ENCODE measurements around the gene ERC1.

ERC1 gene

GRCh38 chr12:1517007-1517406 lies 526.0 kb downstream of the ERC1 start:
- DNase-seq (ENCODE audit: low read depth) = no peak

GRCh38 chr12:1517734-1518525 lies 526.9 kb downstream of the ERC1 start:
- no peak for DNase-seq (ENCODE audit: low read depth)

- no peak for DNase-seq (ENCODE audit: low read depth)
These were observed 527.8 kb downstream of the ERC1 start for GRCh38 chr12:1518591-1519516.

GRCh38 chr12:1519642-1520041 lies 528.6 kb downstream of the ERC1 start:
- no peak for DNase-seq (ENCODE audit: low read depth)

- DNase-seq (ENCODE audit: low read depth) = no peak
These were observed 532.0 kb downstream of the ERC1 start for GRCh38 chr12:1523046-1523445.

DNA sequence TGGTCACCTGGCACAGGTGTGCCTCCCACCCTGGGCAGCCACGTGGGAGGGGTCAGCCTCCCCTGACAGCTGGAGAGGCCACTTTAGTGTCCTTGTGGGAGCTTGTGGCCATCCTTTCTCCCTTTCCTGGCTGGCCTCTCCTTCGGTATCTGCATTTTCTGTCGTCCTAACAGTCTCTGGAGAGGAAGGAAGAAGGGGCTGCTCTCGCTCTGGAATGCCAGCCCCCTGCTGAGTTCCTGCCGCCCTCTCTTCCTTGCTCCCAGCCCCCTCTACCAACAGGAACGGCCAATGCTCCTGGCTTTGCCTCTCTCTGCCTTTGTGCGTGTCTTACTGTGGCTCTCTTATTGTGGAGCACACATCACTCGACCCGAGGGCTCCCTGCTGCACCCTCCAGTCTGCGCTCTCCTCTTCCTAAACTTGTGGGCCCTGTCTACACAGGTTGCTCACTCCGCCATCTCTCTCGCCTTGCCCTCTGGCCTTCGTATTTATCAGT lies 532.6 kb downstream of the ERC1 start:
- DNase-seq (ENCODE audit: low read depth) = no peak

GRCh38 chr12:1525858-1526257 lies 534.8 kb downstream of the ERC1 start:
- no peak for DNase-seq (ENCODE audit: low read depth)

- DNase-seq (ENCODE audit: low read depth) = no peak
These were observed 536.8 kb downstream of the ERC1 start for GRCh38 chr12:1527789-1528188.

- DNase-seq (ENCODE audit: low read depth) = no peak
These were observed 537.8 kb downstream of the ERC1 start for GRCh38 chr12:1528791-1529190.

DNA sequence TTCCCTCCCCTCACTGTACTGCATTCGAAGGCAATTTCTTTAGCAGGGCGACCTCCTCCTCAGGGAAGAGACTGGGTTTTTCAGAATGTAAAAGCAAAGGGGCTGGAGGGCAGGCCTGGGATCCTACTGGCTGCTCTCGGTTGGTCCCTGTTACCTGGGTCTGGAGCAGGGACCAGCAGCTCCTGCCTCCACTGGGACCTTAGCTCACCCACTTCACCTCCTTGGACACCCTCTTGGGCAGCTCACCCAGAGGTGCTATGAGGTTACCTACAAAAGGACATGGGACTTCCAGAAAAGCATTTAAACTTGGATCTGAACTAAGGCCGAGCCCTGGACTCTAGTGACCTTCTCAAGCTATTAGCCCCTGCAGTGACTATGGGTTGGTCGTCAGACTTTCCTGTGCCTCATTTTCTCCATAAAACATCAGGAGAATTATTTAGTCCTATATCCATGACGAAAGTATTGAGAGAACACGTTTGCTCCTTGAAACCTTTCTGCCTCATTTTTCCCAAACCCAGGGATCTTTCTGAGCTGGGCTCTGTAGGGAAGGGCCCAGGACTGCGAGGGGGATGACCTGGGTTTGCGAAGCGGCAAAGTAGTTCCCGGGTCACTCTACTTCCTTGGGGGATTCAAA lies 538.3 kb downstream of the ERC1 start:
- no peak for DNase-seq (ENCODE audit: low read depth)

- DNase-seq (ENCODE audit: low read depth) = no peak
These were observed 539.0 kb downstream of the ERC1 start for GRCh38 chr12:1529862-1530591.

- DNase-seq (ENCODE audit: low read depth) = no peak
These were observed 539.6 kb downstream of the ERC1 start for GRCh38 chr12:1530592-1531152.

DNA sequence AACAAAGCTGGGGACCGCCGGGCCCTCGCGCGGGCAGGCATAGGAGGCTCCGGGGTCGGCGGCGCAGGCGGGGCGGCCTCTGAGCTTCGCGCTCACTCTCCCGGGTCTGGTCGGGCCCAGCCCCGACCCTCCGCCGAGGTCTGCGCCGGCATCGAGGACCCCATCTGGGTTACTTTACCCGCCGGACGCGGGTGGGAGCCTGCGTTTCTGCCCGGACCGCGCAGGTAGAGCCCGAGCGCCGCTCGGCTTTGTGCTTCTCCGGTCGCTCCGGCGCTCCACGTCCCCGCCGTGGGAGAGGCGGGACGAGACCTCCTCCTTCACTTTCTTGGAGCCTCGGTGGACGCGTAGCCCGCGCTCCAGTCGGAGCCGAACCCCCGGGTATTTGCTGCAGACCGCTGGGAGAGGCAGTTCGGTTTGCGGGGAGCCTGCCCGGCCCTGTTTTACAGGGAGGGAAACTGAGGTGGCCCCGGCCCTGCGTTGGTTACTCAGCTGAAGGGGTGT lies 540.2 kb downstream of the ERC1 start:
- no peak for DNase-seq (ENCODE audit: low read depth)

- DNase-seq (ENCODE audit: low read depth) = no peak
These were observed 540.8 kb downstream of the ERC1 start for GRCh38 chr12:1531654-1532374.

DNA sequence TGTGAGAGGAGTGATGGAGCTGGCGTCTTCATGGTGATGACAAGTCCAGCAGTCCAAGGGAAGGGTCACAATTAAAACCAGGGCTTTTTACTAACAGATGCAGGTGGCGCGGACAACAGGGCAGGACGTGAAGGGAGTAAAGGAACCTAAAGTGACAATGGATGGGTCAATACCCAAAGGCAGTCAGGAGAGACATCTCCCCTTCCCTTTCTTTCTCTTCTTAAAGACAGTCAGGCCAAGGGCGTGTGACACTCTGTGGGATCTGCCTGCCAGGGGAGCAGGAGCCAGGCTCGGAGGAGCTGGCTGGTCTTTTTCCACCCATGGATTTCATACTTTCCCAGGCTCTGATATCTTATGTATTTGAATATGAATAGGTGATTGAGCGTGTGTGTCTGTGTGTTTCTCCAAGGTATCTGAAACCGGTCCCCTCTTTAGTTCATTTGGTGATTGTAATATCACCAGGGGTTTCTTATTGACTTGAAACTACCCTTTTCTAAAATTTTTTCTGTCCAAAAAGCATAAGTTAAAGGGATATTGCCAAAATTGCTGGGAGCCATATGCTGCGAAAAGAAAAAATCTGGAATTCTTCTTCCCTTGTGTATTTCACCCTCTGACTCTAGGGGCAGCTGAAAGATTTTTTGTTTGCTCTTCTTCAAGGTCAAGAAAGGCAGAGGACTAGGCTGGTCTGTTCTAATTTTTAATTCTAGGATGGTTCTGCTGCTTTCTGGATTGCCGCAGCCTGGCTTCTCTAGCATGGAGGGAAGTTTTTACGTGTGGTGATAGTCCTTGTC lies 541.5 kb downstream of the ERC1 start:
- no peak for DNase-seq (ENCODE audit: low read depth)

- no peak for DNase-seq (ENCODE audit: low read depth)
These were observed 542.2 kb downstream of the ERC1 start for GRCh38 chr12:1533205-1533601.

- no peak for DNase-seq (ENCODE audit: low read depth)
These were observed 542.7 kb downstream of the ERC1 start for GRCh38 chr12:1533602-1534304.

- no peak for DNase-seq (ENCODE audit: low read depth)
These were observed 543.7 kb downstream of the ERC1 start for GRCh38 chr12:1534748-1535147.

DNA sequence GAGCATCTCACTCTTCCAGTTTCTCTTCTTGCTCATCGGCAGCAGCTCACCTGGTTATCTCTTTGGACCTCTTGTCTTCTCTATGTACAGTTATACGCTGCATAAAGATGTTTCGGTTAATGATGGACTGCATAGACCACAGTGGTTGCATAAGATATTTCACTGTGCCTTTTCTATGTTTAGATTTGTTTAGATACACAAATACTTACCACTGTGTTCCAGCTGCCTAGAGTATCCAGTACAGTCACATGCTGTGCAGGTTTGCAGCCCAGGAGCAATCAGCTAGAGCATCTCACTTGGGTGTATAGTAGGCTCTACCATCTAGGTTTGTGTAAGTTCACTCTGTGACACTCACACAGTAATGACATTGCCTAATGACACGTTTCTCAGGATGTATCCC lies 545.8 kb downstream of the ERC1 start:
- no peak for DNase-seq (ENCODE audit: low read depth)

Data from stimulated activated CD8-positive, alpha-beta memory T cell treated with anti-CD3 and anti-CD28 coated beads, Interleukin-12 subunit alpha, Interleukin-12 subunit beta, amount 100 ng/mL, for 1 hour (primary cell).